Peyer's patch (tissue), 4 donors: Measurements from ENCODE around the gene RAP2C.

Experiments used
- CTCF ChIP-seq, 6 experiments: fragments of 450-650 bp in 4 of 6; fragments of 200-600 bp in 2 of 6; sonication (generic) in 1 of 6; IDR thresholded peaks; one replicate each; pipeline ENCODE4 v1.5.1; 2017 to 2019; ENCODE audit warnings: antibody characterized with exemption in 6 of 6, mild to moderate bottlenecking in 3 of 6, moderate library complexity in 1 of 6
- POLR2A ChIP-seq, 2 donors: fragments of 450-650 bp; IDR thresholded peaks; one replicate each; pipeline ENCODE4 v1.5.1; 2017; ENCODE audit warnings: antibody characterized with exemption in 2 of 2, mild to moderate bottlenecking in 2 of 2, moderate library complexity in 2 of 2

DNA sequence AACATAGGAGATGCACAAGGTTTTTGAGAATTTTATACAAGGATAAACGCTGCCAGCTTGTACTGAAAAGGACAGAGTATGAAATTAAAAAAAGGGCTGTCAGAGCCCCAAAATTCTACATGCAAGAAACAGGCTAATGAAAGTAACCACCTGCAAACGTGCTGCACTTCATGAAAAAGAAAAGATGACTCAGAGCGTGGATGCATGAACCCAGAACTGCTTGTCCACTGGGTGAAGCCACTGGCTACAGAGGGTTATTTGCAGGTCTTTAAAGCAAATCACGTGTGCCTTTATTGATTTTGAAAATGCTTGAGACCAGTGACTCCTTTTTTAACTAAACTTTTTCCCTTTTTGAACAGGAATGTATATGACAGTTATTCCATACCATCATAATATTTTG lies 66.1 kb downstream of the RAP2C start:
- TF ChIP-seq CTCF (IDR thresholded peaks at IDR 0.05), result no peak
- no peak for TF ChIP-seq POLR2A (IDR thresholded peaks at IDR 0.05)
